Measurements from ENCODE around the gene REEP6.
"Not testable (repeated sequence)": the region's sequence is repeated elsewhere in the genome, so short reads cannot be mapped to it uniquely, and the experiment has no call there.

REEP6 gene

GRCh38 chr19:1507763-1508506, 17.0 kb downstream of the REEP6 start:
- peak; percentile 95 for DNase-seq (ENCODE audit: low spot score)

GRCh38 chr19:1508507-1508856, 17.5 kb downstream of the REEP6 start:
- DNase-seq (ENCODE audit: low spot score) = no peak

GRCh38 chr19:1509602-1510441, 18.8 kb downstream of the REEP6 start:
- no peak for DNase-seq (ENCODE audit: low spot score)

DNA sequence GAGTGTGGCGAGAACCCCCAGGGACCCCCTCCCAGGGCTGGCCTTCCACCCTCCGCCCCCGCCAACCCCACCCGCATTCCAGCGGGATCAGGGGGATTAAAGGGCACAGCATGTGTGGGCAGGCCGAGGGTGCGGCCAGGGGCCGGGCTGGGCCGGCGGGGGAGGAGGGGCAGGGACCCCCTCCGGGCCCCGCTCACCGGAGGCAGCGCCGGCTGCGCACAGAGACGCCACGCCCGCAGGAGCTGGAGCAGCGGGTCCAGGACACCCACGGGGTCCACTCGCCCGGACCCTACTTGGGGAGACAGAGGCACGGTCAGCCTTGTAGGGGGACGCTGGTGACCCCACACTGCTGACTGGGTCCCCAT, 19.4 kb downstream of the REEP6 start:
- no peak for DNase-seq (ENCODE audit: low spot score)

DNA sequence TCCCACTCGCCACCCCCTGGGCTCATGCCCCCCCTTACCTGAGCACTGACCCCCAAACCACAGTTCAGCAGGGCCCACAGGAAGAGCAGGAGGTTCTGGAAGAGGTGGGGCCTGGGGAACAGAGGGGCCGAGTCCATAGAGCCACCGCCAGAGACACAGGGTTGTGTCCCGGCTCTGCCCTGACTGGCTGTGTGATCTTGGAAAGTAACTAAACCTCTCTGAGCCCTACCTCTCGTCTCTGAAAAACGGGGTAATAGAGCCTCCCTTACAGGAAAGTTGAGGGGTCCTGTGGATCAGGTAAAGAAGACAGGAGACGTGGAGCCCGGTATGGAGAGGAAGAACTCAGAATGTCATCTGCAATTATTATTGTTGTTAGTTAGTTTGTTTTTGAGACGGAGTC, 19.8 kb downstream of the REEP6 start:
- DNase-seq (ENCODE audit: low spot score) = no peak

- DNase-seq (ENCODE audit: low spot score) = no peak
Observed at GRCh38 chr19:1511318-1512317, 20.6 kb downstream of the REEP6 start.

DNA sequence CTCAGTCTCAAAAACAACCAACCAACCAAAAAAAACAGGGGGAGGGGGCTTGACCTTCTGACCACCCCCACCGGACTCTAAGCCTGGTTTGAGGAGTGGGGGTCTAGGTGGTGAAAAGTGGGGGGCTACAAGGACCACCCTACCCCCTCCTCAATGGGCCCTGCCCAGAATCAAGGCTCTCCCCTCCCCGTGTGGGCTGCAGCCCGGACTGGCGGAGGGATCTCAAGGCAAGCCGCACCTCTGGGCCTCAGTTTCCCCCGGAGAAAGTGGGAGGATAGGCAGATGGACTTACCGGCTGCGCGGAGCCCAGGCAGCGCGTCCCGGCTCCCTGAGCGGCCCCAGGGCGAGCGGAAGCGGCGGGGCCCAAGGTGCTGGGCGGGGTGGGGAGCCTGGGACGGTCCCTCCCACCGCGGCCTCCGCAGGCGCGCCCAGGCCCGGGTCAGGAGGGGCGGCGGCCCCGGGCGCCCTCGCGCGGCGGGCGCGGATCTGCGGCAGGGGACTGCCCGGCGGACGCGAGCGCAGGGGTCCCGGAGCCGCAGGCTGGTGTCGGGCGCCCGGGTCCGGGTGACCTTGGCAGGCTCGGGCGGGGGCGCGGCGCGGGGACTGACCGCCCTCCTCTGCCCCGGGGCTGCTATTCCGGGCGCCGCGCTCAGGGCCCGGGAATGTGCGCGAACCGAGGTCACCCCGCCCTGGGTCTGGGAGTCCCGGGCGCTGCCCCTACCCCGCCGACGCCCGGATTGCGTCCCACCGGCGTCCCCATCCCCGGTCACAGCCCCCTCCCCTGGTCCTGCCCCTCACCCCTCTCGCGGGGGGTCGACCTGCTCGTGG, 21.9 kb downstream of the REEP6 start, which contains the start of gene ADAMTSL5:
TSS of gene ADAMTSL5 (minus strand) at position 349 of the 828 bp plus-strand sequence. CDS start 2,076 bp downstream, outside the sequence.
- no peak for DNase-seq (ENCODE audit: low spot score)

- no peak for DNase-seq (ENCODE audit: low spot score)
Observed at GRCh38 chr19:1513499-1514294, 22.7 kb downstream of the REEP6 start.

DNA sequence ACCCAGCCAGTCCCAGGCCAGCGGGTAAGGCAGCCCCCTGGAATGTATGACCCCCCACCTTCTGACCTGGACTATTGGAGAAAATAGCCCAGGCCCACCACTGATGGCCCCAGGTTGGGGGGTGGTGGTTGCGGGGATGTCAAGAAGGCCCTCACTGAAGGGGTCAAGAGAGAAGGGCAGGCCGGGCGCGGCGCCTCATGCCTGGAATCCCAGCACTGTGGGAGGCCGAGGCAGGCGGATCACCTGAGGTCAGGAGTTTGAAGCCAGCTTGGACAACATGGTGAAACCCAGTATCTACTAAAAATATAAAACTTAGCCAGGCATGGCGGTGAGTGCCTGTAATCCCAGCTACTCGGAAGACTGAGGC, 23.3 kb downstream of the REEP6 start:
- no peak for DNase-seq (ENCODE audit: low spot score)

DNA sequence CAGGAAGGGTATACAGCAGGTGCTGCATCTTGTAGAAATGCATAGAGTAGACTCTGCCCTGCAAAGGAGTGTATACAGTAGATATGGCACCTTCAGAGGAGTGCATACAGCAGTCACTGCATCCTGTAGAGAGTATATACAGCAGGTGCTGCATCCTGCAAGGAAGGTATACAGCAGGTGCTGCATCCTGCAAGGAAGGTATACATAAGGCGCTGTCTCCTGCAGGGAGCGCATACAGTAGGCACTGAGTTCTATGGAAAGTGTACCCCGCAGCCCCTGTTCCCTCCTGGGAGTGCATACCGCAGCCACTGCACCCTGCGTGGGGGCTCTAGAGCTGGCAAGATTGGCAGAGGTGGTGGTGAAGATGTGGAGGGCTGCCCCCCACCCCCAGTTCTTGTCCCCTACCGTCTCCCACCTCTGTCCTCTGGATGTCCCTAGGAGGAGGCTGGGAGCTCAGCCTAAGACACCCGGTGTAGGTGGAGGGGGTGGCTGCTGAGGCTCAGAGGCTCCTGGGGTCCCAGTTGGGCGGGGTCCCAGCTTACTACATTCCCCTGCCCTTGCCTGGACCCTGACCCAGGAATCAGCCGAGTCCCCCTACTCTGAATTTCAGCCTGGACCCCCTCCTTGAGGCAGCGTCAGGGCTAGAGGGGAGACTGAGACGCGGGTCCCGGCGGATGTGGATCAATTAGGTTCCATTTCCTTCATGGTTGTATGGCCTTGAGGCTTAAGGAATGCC, 24.2 kb downstream of the REEP6 start:
- no peak for DNase-seq (ENCODE audit: low spot score)

DNA sequence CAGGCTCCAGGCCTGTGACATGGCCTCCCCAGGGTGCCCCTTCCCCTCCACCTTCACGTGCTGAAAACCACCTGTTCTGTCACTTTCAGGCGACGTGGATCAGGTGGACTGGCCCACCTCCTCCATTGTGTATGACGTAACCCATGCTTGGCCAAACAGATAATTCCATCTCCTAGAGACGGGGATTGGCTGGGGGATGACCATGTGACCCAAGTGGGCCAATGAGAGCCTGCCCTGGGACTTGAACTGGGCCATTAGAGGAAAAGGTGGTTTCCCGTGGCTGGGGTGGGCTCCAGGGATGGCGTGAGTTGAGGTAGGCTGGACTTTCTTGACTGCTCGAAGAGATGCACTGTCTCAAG, 25.4 kb downstream of the REEP6 start:
- DNase-seq (ENCODE audit: low spot score) = no peak

GRCh38 chr19:1518471-1518870, 27.5 kb downstream of the REEP6 start:
- DNase-seq (ENCODE audit: low spot score) = no peak

DNA sequence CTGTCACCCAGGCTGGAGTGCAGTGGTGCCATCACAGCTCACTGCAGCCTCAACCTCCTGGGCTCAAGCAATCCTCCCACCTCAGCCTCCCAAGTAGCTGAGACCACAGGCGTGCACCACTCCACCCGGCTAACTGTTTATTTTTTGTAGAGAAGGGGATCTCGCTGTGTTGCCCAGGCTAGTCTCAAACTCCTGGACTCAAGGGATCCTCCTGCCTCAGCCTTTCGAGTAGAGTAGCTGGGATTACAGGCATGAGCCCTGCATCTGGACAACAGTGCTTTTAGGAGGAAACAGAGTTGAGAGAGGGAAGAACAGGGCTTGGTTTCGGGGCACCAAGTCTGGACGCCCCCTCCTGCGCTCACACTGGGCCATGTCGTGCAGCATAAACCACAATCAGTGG, 28.8 kb downstream of the REEP6 start:
- not testable (repeated sequence) for DNase-seq (ENCODE audit: low spot score)

- no peak for DNase-seq (ENCODE audit: low spot score)
Observed at GRCh38 chr19:1520203-1520780, 29.3 kb downstream of the REEP6 start.

- DNase-seq (ENCODE audit: low spot score) = no peak
Observed at GRCh38 chr19:1521636-1522035, 30.7 kb downstream of the REEP6 start.

- no peak for DNase-seq (ENCODE audit: low spot score)
Observed at GRCh38 chr19:1522061-1522460, 31.1 kb downstream of the REEP6 start.

DNA sequence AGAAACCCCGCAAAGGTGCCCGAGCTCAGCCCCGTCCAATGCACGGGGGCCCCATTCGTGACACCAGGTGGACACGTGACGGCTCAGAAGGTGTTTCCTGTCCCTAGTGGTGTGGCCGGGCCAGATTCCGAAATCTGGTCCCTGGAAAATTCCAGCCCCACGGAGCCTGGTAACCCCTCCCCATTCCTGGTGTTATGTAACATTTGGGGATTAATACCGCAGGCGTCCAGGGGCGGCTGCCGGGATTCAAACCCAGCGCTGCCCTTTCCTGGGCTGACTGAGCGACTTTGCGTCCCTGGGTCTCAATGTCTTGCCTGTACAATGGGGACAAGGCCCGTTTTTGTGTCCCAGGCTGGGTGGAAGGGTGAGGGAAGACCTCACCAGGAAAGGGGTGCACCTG, 31.9 kb downstream of the REEP6 start:
- DNase-seq (ENCODE audit: low spot score) = no peak

- DNase-seq (ENCODE audit: low spot score) = no peak
Observed at GRCh38 chr19:1523412-1524286, 32.7 kb downstream of the REEP6 start, which contains the start of gene PLK5. Gene PLK5 (plus strand): TSS chr19:1524077. CDS start chr19:1526997, 2,920 bp downstream.
